ENCODE data around the gene DLG1. TPM values are rescaled to one million over a fixed set of nuclear protein-coding genes. Genes with fewer than 3 reads are reported as not detected.
"Not testable (repeated sequence)": the region's sequence is repeated elsewhere in the genome, so short reads cannot be mapped to it uniquely, and the experiment has no call there.

Gene DLG1
- total RNA-seq, 1 donor from 2014 or later = 115 TPM

GRCh38 chr3:197195326-197195725 lies 103.1 kb downstream of the DLG1 start:
- H3K9me3 ChIP-seq = no peaks in the 10 kb centered on the region
- intact Hi-C loops (cut with DNase I) = no loop called here
- TF ChIP-seq, protein P1, sequence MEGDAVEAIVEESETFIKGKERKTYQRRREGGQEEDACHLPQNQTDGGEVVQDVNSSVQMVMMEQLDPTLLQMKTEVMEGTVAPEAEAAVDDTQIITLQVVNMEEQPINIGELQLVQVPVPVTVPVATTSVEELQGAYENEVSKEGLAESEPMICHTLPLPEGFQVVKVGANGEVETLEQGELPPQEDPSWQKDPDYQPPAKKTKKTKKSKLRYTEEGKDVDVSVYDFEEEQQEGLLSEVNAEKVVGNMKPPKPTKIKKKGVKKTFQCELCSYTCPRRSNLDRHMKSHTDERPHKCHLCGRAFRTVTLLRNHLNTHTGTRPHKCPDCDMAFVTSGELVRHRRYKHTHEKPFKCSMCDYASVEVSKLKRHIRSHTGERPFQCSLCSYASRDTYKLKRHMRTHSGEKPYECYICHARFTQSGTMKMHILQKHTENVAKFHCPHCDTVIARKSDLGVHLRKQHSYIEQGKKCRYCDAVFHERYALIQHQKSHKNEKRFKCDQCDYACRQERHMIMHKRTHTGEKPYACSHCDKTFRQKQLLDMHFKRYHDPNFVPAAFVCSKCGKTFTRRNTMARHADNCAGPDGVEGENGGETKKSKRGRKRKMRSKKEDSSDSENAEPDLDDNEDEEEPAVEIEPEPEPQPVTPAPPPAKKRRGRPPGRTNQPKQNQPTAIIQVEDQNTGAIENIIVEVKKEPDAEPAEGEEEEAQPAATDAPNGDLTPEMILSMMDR (IDR thresholded peaks at IDR 0.05) = no peak
- TF ChIP-seq POLR2A (IDR thresholded peaks at IDR 0.05) = no peak
- no peak for TF ChIP-seq POLR2AphosphoS5 (IDR thresholded peaks at IDR 0.05; ENCODE audit: insufficient read depth in 1 of 2, low read depth in 1 of 2)

GRCh38 chr3:197193759-197194158 lies 104.7 kb downstream of the DLG1 start:
- intact Hi-C loops (cut with DNase I); H3K36me3 ChIP-seq; H3K27ac ChIP-seq: not testable (repeated sequence)

More at GRCh38 chr3:197195326-197195725, 103.1 kb downstream of the DLG1 start:
- Histone ChIP-seq H3K4me1 (no peaks in the 10 kb centered on the region), H3K36me3 (no peaks in the 10 kb centered on the region), H3K27me3 (no peaks in the 10 kb centered on the region), H3K27ac (no peak overlapping the region), H3K4me3 (no peak overlapping the region)
- DNase-seq (ENCODE audit: extremely low spot score in 2 of 2) = no peak

DNA sequence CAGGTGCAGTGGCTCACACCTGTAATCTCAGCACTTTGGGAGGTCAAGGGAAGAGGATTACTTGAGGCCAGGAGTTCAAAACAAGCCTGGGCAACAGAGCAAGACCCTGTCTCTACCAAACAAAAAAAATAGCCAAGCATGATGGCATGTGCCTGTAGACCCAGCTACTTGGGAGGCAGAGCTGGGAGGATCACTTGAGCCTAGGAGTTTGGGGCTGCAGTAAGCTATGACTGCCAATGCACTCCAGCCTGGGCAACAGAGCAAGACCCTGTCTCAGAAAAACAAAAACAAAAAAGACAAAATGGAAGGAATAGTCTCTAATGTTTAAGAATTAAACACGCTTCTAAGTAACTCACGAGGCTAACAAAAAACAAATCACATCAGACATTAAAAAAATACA lies 106.5 kb downstream of the DLG1 start:
- no peaks in the 10 kb centered on the region for H3K27me3 ChIP-seq
- intact Hi-C loops (cut with DNase I) = no loop called here
- H3K27ac ChIP-seq = no peak overlapping the region
- no peaks in the 10 kb centered on the region for H3K9me3 ChIP-seq
- TF ChIP-seq POLR2A (IDR thresholded peaks at IDR 0.05) (no peak), POLR2AphosphoS5 (IDR thresholded peaks at IDR 0.05; ENCODE audit: insufficient read depth in 1 of 2, low read depth in 1 of 2) (no peak)
- TF ChIP-seq, protein P1 (IDR thresholded peaks at IDR 0.05) = no peak
- no peak overlapping the region for H3K4me3 ChIP-seq
- DNase-seq (ENCODE audit: extremely low spot score in 2 of 2) = no peak
- H3K4me1 ChIP-seq = no peaks in the 10 kb centered on the region
- no peaks in the 10 kb centered on the region for H3K36me3 ChIP-seq

More at GRCh38 chr3:197193759-197194158, 104.7 kb downstream of the DLG1 start:
- not testable (repeated sequence) for H3K4me1 ChIP-seq; H3K4me3 ChIP-seq; H3K9me3 ChIP-seq; H3K27me3 ChIP-seq; DNase-seq (ENCODE audit: extremely low spot score in 2 of 2)

GRCh38 chr3:197189623-197190022 lies 108.8 kb downstream of the DLG1 start:
- no peaks in the 10 kb centered on the region for H3K9me3 ChIP-seq
- H3K4me1 ChIP-seq = no peaks in the 10 kb centered on the region
- H3K36me3 ChIP-seq = no peaks in the 10 kb centered on the region
- intact Hi-C loops (cut with DNase I) = loop anchor here (10.0 kb wide), 1 partner anchor 185 kb away; no protein-coding TSS in a partner anchor
- no peak for TF ChIP-seq POLR2AphosphoS5 (IDR thresholded peaks at IDR 0.05; ENCODE audit: insufficient read depth in 1 of 2, low read depth in 1 of 2)
- TF ChIP-seq, protein P1 (IDR thresholded peaks at IDR 0.05) = no peak
- no peak for TF ChIP-seq POLR2A (IDR thresholded peaks at IDR 0.05)
- H3K27me3 ChIP-seq = no peaks in the 10 kb centered on the region
- H3K27ac ChIP-seq = no peak overlapping the region
- H3K4me3 ChIP-seq = no peak overlapping the region
- no peak for DNase-seq (ENCODE audit: extremely low spot score in 2 of 2)

DNA sequence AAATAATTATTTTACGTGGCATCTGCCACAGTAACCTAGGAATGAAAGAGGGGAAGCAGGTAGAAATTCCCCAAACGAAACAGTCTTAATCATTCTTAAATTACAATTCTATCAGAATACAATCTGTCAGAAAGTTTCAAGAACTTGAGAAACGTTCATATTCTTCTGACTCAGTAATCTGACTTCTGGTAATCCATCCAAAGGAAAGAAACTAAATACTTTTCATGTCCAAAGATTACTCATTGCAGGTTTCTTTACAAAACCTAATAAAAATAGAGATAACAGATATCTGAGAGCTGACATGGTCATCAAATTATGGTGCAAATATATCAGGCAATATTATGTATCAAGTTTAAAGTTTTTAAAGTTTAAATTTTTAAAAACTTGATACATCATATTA lies 109.4 kb downstream of the DLG1 start:
- no peak for DNase-seq (ENCODE audit: extremely low spot score in 2 of 2)
- no peak overlapping the region for H3K4me3 ChIP-seq
- no peaks in the 10 kb centered on the region for H3K27me3 ChIP-seq
- H3K36me3 ChIP-seq = no peaks in the 10 kb centered on the region
- no peak overlapping the region for H3K27ac ChIP-seq
- no peaks in the 10 kb centered on the region for H3K9me3 ChIP-seq
- intact Hi-C loops (cut with DNase I) = loop anchor here (10.0 kb wide), 1 partner anchor 184 kb away; no protein-coding TSS in a partner anchor
- no peaks in the 10 kb centered on the region for H3K4me1 ChIP-seq
- TF ChIP-seq POLR2A (IDR thresholded peaks at IDR 0.05) (no peak), POLR2AphosphoS5 (IDR thresholded peaks at IDR 0.05; ENCODE audit: insufficient read depth in 1 of 2, low read depth in 1 of 2) (no peak)
- TF ChIP-seq, protein P1 (IDR thresholded peaks at IDR 0.05) = no peak
